Pancreas (tissue), 10 donors: ENCODE measurements around the gene GABARAPL2. TPM values are rescaled to one million over a fixed set of nuclear protein-coding genes. Genes with fewer than 3 reads are reported as not detected.

Source experiments
- ATAC-seq, 4 donors: fragments of 200-7000 bp; cut with Tn5 transposase; one replicate each; pipeline versions ENCODE4 v1.8.0 to v1.9.1; 2020; ENCODE audit warnings: mild to moderate bottlenecking in 4 of 4, moderate library complexity in 4 of 4
- DNase-seq, 6 donors: peaks; one replicate each; pipeline ENCODE4 v3.0.0-alpha.2; 2020
- FAIRE-seq: peaks from 2 replicates; lab custom pipeline; 2012; peaks lifted over from hg19 to GRCh38; lab: Jason Lieb, UNC
- H3K27ac ChIP-seq, 4 donors: fragments of 200-600 bp; sonication (generic); 1 replicate in 3 of 4; 2 replicates in 1 of 4; pipeline versions ENCODE4 v1.5.0 to v1.8.0; 2020
- H3K27me3 ChIP-seq, 4 donors: fragments of 200-600 bp; one replicate each; pipeline ENCODE4 v1.8.0; 2021
- H3K36me3 ChIP-seq, 3 donors: fragments of 200-600 bp; sonication (generic) in 1 of 3; one replicate each; pipeline versions ENCODE4 v1.5.0 to v1.8.0; 2020 to 2021
- H3K4me1 ChIP-seq, 3 donors: fragments of 200-600 bp; one replicate each; pipeline ENCODE4 v1.8.0; 2021
- H3K4me3 ChIP-seq, 4 donors: fragments of 200-600 bp; sonication (generic) in 2 of 4; one replicate each; pipeline versions ENCODE4 v1.5.0 to v1.8.0; 2020 to 2021
- H3K9me3 ChIP-seq, 4 donors: fragments of 200-600 bp; one replicate each; pipeline ENCODE4 v1.8.0; 2021
- CTCF ChIP-seq, 4 donors: fragments of 200-600 bp; sonication (generic) in 3 of 4; IDR thresholded peaks; one replicate each; pipeline versions ENCODE4 v1.5.0 to v1.8.0; 2021; ENCODE audit warnings: antibody characterized with exemption in 4 of 4
- WGBS, 2 donors: extraction: QIAGEN DNeasy Blood & Tissue Kit; methylation state at CpG; one replicate each; pipeline ENCODE4 v1.1.7; 2013; 5-methylcytosine and 5-hydroxymethylcytosine counted together
- intact Hi-C, 3 donors: fragments of 100-400 bp; cut with DNase I; formaldehyde crosslinking; loops; one replicate each; pipeline versions ENCODE4 v1.11.1 to v1.14.2; 2022
- polyA plus RNA-seq, 2 donors: library from polyadenylated mRNA; stranded (reverse); fragments of 200-250 nt; gene quantifications; one replicate each; pipeline ENCODE4 v1.2.3, GENCODE V29; 2013
- total RNA-seq, 6 donors: library from RNA; stranded (reverse); fragmentation: NEBNext Ultra II Directional in 4 of 6; extraction: Animal tissue kit (Norgen Biotek cat#: 25700) in 4 of 6; gene quantifications; one replicate each; pipeline versions ENCODE4 v1.2.1 to v1.2.4, GENCODE V29; 2021 to 2023
- donor health status: healthy with polysubstance abuse.
- donor health status: DM: no; HTN: no; CAD: no; lungs with moderate emphysema.
- donor health status: DM: no; HTN: no; CAD: no.
- donor health status: control.
- donor health status: control.
- donor health status: Bipolar disorder and iron deficiency.
- donor health status: DM: yes; HTN: yes; CAD: no.
- donor health status: DM: no; HTN: no; CAD: no.
- donor health status: DM: no; HTN: no; CAD: no.
- donor health status: DM: yes; HTN: yes; CAD: no.

GABARAPL2 gene, protein sequence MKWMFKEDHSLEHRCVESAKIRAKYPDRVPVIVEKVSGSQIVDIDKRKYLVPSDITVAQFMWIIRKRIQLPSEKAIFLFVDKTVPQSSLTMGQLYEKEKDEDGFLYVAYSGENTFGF
- total RNA-seq = 10 to 100 TPM; 29.9 to 61.2 (median 34.3) TPM
- 100 to 1,000 TPM in 1 of 2 donors, 10 to 100 TPM in 1; 44.1 to 117 TPM for polyA plus RNA-seq

- DNase-seq (peak; percentile 74 to 97 (median 88)), FAIRE-seq (no peak), ATAC-seq (peak; percentile 85 to 94 (median 91))
- 0 to 1% methylated on average over 48 to 69 of the region's 69 CpGs for WGBS, 2 donors
- Histone ChIP-seq H3K36me3 (peaks cover 0 to 15% (median 0%) of the 10 kb centered on the region in 3 donors), H3K4me3 (peak within 1 kb of the TSS; percentile 74 to 97 (median 96)), H3K9me3 (no peaks in the 10 kb centered on the region), H3K27ac (peak within 1 kb of the TSS in 3 of 4 donors; percentile 56 to 79 (median 68)), H3K27me3 (no peaks in the 10 kb centered on the region), H3K4me1 (peaks cover 0 to 20% (median 9%) of the 10 kb centered on the region in 3 donors)
- no peak for TF ChIP-seq CTCF (IDR thresholded peaks at IDR 0.05)
- intact Hi-C loops = no loop called here
Measured at GRCh38 chr16:75566040-75566757, at the start of gene GABARAPL2. Gene GABARAPL2, plus strand, starts transcription at chr16:75566379. Its CDS starts 108 bp downstream, at chr16:75566487.

- intact Hi-C loops = no loop called here
- FAIRE-seq = no peak
- no peaks in the 10 kb centered on the region for H3K36me3 ChIP-seq
- H3K9me3 ChIP-seq = no peaks in the 10 kb centered on the region
- no peak for TF ChIP-seq CTCF (IDR thresholded peaks at IDR 0.05)
- DNase-seq = no peak
- no peaks in the 10 kb centered on the region for H3K27me3 ChIP-seq
- ATAC-seq = no peak
- no peak overlapping the region for H3K4me3 ChIP-seq
- H3K4me1 ChIP-seq = no peaks in the 10 kb centered on the region
- H3K27ac ChIP-seq = no peak overlapping the region
- 88 to 92% methylated on average over 6 of the region's 6 CpGs for WGBS, 2 donors
Measured at GRCh38 chr16:75519175-75519574, 47.0 kb upstream of the GABARAPL2 start.

DNA sequence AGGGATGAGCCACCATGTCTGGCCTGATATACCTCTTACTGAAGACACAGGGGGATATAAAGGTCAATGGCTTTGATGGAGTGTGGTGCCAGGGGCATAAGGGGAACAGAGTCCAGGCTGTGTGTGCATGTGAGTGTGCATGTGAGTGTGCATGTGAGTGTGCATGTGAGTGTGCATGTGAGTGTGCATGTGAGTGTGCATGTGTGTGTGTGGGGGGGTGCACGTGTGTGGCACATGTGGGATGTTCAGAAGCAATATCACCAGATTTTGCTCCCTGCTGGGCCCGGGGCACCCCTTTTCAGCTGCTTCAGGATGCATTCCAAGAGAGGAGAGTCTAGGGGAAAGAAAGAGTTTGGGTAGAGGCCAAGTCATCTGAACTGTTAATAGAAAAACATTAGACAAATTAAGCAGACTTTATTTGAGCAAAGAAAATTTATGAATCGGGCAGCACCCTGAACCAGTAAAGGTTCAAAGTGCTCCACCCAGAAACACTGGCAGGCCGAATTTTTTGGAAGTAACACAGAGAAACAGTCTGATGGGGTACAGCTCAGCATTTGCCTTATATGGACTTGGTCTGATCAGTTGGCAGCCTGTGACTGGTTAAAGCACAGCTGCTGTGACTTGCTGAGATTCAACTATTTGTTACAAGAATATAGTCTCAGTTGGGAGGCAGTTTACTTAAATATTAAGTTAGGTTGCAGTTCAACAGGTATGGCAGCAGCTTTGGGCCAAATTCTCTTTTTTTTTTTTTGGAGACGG lies 40.0 kb upstream of the GABARAPL2 start:
- Histone ChIP-seq H3K27ac (no peak overlapping the region), H3K4me1 (no peaks in the 10 kb centered on the region), H3K9me3 (no peaks in the 10 kb centered on the region), H3K36me3 (no peaks in the 10 kb centered on the region), H3K4me3 (no peak overlapping the region), H3K27me3 (no peaks in the 10 kb centered on the region)
- no peak for TF ChIP-seq CTCF (IDR thresholded peaks at IDR 0.05)
- 88 to 89% methylated on average over 5 of the region's 5 CpGs for WGBS, 2 donors
- ATAC-seq (no peak), FAIRE-seq (no peak), DNase-seq (no peak)
- intact Hi-C loops = no loop called here

DNA sequence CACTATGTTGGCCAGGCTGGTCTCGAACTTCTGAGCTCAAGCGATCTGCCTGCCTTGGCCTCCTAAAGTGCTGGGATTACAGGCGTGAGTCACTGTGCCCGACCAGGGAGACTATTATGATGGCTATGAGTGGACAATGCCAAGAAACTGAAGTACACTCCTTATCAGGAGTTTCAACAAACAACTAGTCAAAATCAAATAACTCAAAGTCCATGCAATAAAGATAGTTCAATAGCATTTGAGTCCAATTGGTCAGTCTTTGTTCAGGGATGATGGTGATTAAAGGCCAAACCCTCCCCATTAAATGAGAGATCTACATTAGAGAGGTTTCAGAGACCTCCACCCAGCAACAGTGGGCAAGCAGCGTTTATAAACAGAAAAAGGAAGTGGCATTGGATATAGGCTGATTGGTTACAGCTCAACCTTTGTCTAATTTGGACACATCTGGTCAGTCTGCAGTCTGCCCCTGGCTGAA lies 38.3 kb upstream of the GABARAPL2 start:
- FAIRE-seq = peak; percentile 83
- TF ChIP-seq CTCF (IDR thresholded peaks at IDR 0.05) = no peak

More for the DNA sequence above, 38.3 kb upstream of the GABARAPL2 start:
- peak in 3 of 6 donors; percentile 25 to 45 (median 29) for DNase-seq
- WGBS, 2 donors = 40% methylated on average over 5 of the region's 5 CpGs
- no peak overlapping the region for H3K27ac ChIP-seq
- no peak overlapping the region for H3K4me3 ChIP-seq
- H3K9me3 ChIP-seq = no peaks in the 10 kb centered on the region
- H3K4me1 ChIP-seq = no peaks in the 10 kb centered on the region
- ATAC-seq = peak; percentile 76 to 92 (median 84)
- no peaks in the 10 kb centered on the region for H3K27me3 ChIP-seq
- H3K36me3 ChIP-seq = no peaks in the 10 kb centered on the region
- intact Hi-C loops = no loop called here
